Articular chondrocyte of knee joint (primary cell): ENCODE results near the gene FAM170A. TPM values are rescaled to one million over a fixed set of nuclear protein-coding genes. Genes with fewer than 3 reads are reported as not detected.

Experiments
- total RNA-seq: library from RNA; depleted of rRNA; stranded (reverse); fragments of >200 nt; gene quantifications from 2 replicates; pipeline ENCODE4 v1.2.3, GENCODE V29; 2012

Gene FAM170A
- not detected in 2 replicates for total RNA-seq

GRCh38 chr5:119629339-119629738, at the start of gene FAM170A:
Gene FAM170A, plus strand, starts transcription at chr5:119629558. Its CDS starts 211 bp downstream, at chr5:119629769.

Other genes starting within 250 kb of the FAM170A start
- 144 and 154 TPM in 2 replicates for gene HSD17B4, start 177.1 kb upstream of the FAM170A start, total RNA-seq